Astrocyte of the hippocampus (primary cell): ENCODE data around the gene TMEM178B.
"Not testable (repeated sequence)": the region's sequence is repeated elsewhere in the genome, so short reads cannot be mapped to it uniquely, and the experiment has no call there.

Experiments used
- DNase-seq: peaks from one replicate; pipeline ENCODE4 v3.0.0; 2011; ENCODE audit warnings: low read depth, low spot score

TMEM178B gene

DNA sequence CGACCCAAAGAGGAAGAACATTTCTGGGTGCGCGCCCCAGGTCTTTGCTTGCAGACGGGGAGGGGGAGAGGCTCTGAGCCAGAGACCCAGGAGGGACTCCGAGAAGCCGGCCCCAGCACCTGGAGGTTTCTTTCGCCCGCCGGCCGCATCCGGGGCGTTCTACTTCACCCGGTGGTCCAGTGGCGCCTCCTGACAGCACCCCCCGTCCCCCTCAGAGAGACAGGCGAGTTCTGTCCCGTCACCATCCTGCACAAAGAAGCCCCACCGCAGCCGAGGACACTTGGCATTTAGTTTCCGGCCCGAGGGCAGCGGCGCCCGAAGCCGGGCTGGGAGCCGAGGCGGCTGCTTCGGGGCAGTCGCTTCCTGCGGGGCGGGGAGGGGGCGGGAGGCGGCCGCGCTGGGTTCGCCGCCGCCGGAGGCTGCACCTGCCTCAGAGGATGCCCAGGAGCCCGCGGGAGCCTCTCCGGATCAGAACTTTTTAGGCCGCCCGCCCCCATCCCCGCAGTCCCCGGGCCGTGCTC lies at the start of gene TMEM178B:
TMEM178B (plus strand) TSS at position 424 of the 521 bp plus-strand sequence.
- DNase-seq = peak; percentile 37

DNA sequence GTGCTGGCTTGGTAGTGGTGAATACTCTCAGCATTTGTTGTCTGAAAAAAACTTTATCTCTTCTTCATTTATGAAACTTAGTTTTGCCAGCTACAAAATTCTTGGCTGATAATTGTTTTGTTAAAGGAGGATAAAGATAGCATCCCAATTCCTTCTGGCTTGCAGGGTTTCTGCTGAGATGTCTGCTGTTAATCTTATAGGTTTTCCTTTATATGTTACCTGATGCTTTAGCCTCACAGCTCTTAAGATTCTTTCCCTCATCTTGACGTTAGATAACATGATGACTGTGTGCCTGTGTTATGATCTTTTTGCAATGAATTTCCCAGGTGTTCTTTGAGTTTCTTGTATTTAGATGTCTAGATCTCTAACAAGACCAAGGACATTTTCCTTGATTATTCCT lies 49.2 kb upstream of the TMEM178B start:
- DNase-seq = no peak

DNA sequence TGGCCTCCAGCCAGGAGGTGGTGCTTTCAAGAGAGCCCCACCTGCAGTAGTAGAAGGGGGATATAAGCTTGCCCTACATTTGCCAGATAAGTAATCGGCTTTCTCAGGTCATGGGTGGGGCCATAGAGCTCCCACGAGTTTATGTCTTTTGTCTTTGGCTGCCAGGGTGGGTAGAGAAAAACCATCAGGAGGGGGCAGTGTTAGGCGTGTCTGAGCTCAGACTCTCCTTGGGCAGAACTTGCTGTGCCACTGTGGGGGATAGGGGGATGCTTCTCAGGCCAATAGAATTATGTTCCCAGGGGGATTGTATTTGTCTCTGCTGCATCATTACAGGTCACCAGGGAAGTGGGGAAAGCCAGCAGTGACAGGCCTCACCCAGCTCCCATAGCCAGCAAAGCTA lies 46.8 kb upstream of the TMEM178B start:
- DNase-seq = no peak

DNA sequence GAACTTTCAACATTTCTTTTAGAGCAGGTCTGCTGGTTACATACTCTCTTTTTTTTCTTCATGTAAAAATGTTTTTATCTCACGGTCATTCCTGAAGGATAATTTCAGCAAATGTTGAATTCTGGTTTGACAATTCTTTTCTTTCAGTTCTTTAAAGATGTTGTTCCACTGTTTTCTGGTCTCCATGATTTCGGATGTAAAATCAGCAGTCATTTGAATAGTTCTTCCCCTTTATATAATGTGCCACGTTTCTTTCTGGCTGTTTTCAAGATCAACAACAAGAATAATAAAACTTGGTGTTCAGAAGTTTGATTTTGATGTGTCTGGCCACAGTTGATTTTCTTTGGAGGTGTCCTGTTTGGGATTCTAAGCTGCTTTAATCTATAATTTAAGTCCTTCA lies 45.1 kb upstream of the TMEM178B start:
- DNase-seq = no peak

DNA sequence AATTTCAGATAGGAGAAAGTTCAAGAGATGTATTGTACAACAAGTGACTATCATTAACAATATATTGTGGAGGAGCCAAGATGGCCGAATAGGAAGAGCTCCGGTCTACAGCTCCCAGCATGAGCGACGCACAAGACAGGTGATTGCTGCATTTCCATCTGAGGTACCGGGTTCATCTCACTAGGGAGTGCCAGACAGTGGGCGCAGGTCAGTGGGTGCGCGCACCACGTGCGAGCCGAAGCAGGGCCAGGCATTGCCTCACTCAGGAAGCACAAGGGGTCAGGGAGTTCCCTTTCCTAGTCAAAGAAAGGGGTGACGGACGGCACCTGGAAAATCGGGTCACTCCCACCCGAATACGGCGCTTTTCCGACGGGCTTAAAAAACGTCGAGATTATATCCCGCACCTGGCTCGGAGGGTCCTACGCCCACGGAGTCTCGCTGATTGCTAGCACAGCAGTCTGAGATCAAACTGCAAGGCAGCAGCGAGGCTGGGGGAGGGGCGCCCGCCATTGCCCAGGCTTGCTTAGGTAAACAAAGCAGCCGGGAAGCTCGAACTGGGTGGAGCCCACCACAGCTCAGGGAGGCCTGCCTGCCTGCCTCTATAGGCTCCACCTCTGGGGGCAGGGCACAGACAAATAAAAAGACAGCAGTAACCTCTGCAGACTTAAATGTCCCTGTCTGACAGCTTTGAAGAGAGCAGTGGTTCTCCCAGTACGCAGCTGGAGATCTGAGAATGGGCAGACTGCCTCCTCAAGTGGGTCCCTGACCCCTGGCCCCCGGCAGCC lies 41.1 kb upstream of the TMEM178B start:
- DNase-seq = not testable (repeated sequence)

DNA sequence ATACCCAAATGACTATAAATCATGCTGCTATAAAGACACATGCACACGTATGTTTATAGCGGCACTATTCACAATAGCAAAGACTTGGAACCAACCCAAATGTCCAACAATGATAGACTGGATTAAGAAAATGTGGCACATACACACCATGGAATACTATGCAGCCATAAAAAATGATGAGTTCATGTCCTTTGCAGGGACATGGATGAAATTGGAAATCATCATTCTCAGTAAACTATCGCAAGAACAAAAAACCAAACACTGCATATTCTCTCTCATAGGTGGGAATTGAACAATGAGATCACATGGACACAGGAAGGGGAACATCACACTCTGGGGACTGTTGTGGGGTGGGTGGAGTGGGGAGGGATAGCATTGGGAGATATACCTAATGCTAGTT lies 35.8 kb upstream of the TMEM178B start:
- DNase-seq = not testable (repeated sequence)

DNA sequence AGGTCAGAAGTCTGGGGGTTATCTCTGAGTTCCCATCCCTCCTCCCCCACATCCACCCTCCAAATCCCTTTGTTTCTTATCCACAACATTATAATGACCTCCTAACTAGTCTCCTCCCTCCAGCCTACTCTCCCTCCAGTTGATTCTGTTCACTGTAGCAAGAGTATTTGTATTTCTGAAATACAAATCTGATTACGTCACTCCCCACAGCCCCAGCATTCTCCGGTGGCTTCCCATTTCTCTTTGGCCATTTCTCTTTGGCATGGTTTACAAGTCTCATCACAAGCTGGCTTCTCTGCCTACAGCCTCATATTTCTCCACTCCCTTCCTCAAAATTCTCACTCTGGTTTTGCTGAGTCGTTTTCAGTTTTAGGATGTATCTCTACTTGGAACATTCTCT lies 34.5 kb upstream of the TMEM178B start:
- peak; percentile 26 for DNase-seq

DNA sequence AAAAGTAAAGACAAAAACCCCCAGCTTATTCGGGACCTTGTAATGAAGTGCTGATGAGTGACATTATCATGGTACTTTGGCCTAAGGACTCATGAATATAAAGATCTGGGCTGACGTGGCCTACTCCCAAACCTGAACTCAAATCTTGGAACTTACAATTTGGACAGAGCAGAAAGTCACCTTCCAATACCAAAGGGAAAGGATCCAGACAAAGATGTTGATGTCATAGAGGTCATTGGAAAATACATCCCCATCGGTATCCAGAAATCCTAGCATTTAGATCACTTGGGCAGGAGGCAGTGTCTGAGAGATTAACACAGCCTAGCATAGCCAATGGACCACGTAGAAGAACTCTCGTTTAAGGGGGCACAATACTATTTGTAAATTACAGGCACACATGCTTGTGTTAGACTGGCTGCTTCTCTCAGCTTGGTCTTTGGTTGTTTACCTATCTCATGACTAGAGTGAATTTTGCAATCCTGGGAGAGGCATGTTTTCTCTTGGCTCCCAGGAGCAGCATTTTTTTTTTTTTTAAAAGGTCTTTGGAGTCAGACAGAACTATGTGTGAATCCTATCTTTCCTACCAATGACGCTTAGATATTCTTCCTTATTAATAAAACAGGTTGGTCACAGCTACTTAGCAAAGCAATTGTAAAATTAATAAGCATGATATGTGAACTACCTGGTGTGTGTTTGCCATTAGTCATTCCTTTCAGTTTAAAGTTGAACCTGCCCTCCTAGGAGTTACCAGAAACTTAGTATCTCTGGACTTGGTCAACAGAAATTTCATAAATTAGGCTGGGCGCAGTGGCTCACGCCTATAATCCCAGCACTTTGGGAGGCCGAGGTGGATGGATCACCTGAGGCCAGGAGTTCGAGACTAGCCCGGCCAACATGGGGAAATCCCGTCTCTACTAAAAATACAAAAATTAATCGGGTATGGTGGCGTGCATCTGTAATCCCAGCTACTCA lies 31.4 kb upstream of the TMEM178B start:
- DNase-seq = no peak

DNA sequence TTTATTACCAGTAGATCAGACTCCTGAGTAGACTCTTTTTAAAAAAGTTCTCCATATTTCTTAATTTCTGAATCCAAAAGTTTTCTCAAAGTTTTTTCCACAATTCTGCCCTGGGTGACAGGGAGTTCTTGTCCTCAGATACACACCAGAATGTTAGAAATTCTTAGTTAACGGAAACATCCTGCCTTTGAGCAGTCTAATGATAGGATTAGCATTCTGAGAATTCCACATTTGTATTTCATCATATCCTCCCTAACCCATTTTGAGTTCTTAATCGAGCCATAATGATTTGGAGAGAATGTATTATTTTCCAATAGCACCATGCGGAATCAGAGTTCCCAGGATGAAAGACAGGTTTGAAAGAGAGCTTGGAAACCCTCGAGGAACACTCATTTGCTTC lies 30.2 kb upstream of the TMEM178B start:
- DNase-seq = no peak

DNA sequence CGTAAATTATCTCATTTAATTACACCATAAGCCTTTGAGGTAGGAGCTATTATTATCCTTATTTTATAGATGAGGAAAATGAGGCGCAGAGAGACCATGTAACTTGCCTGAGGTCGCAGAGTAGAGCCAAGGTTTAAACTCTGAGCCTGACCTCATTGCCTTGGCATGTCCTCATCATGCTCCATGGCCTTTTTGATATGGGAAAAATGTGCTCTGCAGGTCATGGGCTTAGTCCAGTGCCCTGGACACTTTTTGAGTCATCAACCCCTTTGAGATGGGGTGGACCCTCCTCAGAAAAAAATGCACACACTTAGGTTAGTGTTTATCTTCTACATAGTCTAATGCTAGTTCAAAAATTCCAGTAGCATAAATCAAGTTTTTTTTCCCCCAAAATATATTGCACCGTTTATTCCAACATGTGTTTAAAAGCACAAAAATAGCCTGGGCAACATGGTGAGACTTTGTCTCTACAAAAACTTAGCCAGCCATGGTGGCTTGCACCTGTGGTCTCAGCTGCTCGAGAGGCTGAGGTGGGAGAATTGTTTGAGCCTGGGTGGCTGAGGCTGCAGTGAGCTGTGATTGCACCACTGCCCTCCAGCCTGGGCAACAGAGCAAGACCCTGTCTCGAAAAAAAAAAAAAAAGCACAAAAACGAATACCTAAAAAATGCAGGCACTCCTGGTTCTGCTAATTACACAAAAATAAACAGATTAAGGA lies 28.6 kb upstream of the TMEM178B start:
- peak; percentile 39 for DNase-seq

DNA sequence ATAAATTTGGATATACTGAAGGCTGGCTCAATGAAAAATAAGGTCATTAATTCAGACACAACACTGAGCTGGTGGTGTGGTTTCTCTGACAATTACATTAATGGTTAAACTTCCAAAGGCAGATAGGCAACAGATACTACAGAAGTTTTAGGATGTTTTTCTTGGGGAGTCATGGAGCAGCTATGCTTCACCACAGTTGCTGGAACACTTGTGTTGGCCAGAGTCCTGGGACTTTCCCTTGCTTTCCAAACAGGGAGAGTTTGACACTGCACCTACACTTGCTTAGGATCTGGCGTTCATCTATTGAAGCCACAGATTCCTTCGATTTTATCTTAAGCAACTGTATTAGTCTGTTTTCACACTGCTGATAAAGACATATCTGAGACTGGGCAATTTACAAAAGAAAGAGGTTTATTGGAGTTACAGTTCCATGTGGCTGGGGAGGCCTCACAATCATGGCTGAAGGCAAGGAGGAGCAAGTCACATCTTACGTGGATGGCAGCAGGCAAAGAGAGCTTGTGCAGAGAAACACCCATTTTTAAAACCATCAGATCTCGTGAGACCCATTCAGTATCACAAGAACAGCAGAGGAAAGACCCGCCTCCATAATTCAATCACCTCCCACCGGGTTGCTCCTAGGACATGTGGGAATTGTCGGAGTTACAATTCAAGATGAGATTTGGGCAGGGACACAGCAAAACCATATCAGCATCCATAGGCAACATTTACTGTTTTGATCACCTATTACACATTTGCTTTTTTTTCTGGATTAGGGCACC lies 27.8 kb upstream of the TMEM178B start:
- DNase-seq = peak; percentile 73

DNA sequence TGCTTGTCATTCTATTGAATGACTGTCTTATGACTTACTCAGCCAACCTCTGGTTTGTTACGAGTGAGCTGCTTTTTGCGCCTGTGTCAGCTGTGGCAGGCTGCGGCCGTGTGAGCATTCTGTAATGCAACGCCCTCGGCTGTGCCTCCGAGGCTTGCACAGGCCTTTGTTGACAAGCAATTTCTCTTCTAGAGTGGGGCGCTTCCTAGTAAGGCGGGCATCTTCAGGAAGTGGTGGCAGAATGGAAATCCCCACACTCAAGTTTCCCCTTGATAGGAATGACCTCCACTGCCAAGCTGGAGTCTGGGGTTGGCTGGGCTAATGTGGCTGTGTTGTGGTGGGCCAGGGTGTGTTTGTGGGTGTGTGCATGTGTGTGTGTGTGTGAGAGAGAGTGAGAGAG lies 20.2 kb upstream of the TMEM178B start:
- peak; percentile 37 for DNase-seq

DNA sequence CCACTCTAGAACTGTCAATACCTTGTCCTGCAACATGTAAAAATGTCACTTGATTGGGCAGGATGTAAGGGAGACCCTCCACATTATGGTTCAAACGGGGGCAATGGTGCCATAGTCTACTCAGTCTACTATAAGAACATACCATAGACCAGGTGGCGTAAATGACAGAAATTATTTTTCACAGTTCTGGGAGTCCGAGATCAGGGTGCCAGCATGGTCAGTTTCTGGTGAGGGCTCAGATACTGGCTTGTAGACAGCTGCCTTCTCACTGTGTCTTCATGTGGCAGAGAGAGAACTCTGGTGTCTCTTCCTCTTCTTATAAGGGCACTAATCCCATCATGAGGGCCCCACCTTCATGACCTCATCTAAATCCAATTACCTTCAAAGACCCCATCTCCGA lies 18.7 kb upstream of the TMEM178B start:
- no peak for DNase-seq

DNA sequence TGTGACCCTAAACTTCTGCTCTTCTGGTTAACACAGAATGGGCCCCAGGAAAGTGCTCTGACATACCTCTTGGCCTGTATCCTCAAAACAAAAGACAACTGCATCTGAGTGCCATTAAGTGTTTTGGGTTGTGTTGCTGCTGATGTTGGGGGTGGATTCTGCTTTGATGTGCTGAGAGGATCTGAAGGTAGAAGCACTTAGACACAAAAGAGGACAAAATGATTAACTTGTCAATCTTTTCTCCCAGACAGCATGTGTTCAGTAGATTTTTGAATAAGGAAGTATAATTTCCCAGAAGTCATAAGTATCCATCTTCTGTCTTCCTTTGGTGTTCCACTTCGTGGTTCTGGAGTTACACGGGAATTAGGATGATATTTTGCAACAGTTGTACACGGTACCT lies 16.1 kb upstream of the TMEM178B start:
- DNase-seq = no peak

DNA sequence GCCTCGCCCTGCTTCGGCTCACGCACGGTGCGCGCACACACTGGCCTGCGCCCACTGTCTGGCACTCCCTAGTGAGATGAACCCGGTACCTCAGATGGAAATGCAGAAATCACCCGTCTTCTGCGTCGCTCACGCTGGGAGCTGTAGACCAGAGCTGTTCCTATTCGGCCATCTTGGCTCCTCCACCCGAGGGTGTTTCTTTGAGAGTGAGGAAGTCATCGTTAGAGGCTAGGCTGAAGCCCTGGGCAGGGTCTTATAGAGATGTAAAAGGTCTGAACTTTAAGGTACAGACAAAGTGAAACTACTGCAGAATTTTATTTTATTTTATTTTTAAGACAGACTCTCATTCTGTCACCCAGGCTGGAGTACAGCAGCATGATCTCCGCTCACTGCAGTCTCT lies 6.0 kb upstream of the TMEM178B start:
- not testable (repeated sequence) for DNase-seq

DNA sequence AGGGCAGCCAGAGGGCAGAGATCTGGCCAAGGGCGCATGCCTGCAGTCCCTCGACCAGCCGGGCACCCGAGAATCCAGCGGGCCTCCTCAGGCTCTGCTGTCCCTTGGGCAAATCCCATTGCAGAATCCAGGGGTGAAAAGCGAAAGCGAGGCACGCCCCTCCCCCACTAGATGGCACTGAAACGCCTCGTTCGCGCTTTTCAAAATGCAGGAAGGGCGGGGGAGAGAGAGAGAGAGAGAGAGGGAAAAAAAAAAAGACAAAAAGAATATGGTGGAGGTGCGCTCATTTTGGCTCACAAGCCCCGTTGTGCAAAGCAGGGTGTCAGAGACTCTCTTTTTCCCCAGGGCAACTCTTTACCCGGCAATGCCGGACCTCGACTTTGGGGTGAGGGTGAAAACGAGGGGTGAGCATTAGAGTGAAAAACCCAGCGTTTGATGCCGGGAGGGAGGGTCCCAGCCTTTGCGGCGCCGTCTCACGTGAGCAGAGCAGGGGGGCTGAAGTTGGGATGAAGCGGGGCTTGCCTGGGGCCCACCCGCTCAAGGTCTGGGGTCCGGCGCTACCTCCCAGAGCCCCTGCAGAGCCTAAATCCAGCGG lies 2.5 kb upstream of the TMEM178B start:
- peak; percentile 57 for DNase-seq

DNA sequence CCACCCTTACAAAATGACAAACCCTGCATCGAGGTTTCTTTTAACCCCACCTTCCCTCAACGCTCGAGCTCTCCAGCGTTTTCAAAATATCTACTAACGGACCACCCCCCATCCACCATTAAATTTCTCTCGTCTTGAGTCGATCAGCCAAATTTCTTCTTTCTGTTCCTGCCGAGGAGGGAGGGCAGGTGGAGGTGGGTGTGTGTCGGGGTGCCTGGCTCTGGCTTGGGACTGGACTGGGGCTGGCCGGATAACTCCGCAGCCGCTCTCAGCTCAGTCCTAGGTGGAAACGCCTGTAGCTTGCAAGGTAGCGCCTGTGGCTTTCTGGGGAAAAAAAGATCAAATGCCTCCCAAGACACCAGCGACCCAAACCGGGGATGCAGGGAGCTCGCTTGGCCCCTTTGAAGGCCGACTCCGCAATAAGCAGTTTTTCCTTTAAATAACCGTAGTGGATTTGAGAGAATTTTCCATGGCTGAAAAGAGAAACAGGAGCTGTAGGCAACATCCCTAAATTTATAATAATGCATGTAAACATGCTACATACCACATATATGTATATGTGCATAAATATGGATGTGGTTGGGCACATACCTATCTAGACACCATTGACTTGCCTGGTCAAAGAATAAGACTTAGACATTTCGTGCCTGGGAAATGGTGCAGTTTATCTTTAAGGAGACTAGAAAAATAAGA lies 1.9 kb upstream of the TMEM178B start:
- no peak for DNase-seq

DNA sequence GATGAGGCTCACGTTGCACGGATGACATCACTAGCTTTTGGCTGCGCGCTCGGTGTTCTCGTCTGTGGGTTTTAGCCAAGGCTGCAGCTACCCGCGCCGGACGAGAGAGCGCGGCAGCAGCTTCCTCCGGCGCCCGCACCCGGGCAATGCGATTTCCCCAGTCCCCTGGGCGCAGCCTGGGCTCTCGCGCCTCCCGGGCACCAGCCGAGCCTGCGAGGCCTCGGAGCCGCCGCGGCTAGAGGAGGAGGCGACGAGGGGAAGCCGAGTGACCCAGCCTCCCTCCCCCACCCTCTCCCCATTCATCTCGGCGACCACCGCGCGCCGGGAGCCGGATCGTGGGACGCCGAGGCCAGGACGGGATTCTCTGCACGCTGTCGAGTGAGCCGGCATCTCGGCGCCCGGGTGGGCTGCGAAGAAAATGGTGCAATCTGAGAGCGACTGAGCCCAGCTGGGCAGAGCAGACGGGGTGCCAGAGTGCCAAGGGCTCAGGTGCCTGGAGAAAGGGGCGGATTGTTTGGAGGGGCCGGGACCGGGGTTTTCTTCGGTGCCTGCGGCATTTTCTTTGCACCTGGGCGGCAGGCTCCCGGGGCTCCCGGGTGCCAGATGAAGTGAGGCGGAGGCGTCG lies 1.2 kb upstream of the TMEM178B start:
- peak; percentile 84 for DNase-seq

DNA sequence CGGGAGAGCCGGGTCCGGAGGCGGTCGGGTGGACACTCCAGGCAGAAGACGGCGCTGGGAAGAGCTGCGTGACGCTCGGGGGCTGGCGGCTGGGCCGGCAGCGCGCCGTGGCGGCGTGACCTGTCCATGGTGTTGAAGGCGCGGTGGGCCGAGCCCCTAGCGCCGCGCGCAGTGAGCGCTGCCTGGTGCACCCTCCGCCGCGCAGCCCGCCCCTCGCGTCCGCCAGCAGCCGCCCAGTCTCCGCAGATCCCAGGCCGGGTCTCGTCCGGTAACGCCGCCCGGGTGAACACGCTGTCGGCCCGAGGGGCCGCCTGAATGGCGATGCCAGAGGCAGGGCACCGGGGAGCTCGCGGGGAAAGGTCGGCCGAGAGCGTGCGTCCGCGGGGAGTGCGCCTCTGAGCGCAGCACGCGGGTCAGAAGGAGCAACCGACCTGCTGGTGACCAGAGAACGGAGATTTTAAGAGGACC lies 657 bp upstream of the TMEM178B start:
- DNase-seq = peak; percentile 90
